HG03025 (cell line): Measurements from ENCODE around the gene ROBO3.

Experiments
- ATAC-seq: cut with Tn5 transposase; IDR thresholded peaks from one replicate; pipeline ENCODE4 v1.9.1; 2021; ENCODE audit warnings: mild to moderate bottlenecking, moderate library complexity; ENCODE audit not compliant: unreplicated experiment, low FRiP score

Gene ROBO3

GRCh38 chr11:124865181-124865901, at the start of gene ROBO3:
TSS of gene ROBO3 (plus strand) at chr11:124865432. CDS start at chr11:124865578, 146 bp downstream.
- no peak for ATAC-seq

DNA sequence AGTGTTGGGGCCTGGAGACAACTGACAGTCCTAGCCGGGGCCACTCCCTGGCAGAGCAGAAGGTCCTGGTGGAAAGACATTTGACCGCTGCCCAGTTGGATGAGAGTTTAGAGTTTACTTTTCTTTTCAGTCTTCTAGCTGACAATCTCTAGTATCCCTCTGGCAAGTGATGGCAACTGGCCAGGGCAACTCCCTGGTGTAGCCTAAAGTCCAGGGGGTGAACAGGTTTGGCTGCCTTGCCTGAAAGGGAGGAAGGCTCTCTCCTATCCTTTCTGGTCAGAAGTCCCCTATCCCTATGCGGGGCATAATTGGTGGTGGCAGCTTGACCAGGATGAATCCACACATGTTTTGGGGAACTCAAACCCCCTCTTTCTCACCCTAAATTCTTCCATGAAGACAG, 48.2 kb upstream of the ROBO3 start:
- no peak for ATAC-seq

GRCh38 chr11:124821995-124822730, 43.1 kb upstream of the ROBO3 start:
- no peak for ATAC-seq

DNA sequence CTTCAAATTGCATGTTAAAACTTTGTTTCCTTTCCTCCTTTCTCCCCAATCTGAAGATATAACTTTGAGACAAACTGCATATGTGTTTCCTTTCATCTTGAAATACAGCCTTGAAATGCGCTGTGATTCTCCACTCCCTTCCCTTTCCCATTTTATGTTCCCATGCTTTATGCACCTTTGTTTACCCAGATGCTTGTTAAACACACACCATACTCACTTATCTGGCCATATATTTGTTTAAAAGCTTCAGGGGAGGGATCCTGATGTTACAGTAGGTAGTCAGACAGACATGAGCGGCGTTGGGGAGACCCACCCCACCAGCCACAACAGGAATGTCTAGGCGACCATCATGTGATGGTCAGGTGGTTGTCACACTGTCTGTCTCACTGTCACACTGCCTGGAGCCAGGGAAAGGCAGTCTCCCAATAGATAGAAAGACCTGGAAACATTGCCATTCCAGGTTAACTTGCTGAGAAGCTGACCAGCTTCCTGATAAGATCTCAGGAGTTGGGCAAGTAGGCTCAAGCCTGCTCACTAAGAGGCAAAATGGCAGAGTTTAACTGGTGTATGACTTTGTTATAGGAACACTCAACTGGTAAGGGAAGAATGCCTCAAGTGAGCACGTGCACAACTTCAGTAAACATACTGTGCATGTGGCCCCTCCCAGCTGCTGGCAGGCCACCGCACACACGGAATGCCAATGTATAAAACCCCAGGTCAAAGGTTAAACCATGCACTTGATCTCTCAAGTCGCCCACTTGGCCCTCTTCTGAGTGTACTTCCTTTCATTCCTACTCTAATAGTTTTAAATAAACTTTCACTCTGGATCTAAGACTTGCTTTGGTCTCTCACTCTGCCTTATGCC, 41.5 kb upstream of the ROBO3 start:
- no peak for ATAC-seq

- no peak for ATAC-seq
These were observed 39.4 kb upstream of the ROBO3 start for GRCh38 chr11:124825876-124826275.

DNA sequence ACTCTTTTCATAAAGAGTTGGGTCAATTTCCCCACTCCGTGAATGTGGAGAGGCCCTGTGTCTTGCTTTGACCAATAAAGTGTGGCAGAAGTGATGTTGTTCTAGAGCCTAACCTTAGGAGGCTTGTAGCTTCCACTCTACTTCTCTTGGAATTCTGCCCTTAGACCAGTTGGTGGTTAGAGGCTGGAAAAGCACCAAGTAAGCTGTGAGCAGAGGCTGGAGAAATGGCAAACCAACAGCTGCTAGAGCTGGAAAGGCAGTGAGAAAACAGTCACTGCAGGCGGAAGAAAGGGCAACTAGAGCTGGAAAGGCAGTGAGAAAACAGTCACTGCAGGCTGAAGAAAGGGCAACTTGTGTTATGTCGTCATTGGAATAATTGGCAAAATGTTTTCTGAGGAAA, 35.2 kb upstream of the ROBO3 start:
- ATAC-seq, result no peak

GRCh38 chr11:124830749-124831148, 34.5 kb upstream of the ROBO3 start:
- ATAC-seq, result no peak

GRCh38 chr11:124831897-124832296, 33.3 kb upstream of the ROBO3 start:
- no peak for ATAC-seq

DNA sequence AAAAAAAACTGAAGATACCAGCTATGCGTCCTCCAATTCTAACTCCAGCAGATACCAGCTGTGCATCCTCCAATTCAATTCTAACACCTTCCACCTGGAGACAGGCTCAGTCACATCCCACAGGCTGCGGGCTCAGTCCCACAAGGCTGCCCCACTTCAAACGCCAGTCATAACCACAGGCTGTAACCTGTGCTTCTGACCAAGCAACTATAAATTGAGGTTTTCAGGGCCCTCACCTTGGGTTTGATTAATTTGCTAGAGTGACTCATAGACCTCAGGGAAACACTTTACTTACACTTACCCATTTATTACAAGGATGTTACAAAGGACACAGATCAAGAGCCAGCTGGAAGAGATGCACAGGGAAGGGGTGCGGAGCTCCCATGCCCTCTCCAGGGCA, 32.7 kb upstream of the ROBO3 start:
- no peak for ATAC-seq

GRCh38 chr11:124834526-124835180, 30.6 kb upstream of the ROBO3 start:
- no peak for ATAC-seq

DNA sequence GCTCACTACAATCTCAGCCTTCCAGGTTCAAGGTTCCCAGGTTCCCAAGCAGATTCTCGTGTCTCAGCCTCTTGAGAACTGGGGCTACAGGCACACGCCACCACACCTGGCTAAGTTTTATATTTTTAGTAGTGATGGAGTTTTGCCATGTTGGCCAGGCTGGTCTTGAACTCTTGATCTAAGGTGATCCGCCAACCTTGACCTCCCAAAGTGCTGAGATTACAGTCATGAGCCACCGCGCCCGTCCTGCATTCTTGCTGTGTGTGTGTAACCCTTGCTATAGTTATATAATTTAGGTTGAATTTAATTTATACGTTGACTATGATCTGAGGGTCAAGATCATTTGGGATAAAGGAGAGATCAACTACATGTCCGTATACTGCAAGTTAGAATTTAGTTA, 29.3 kb upstream of the ROBO3 start:
- ATAC-seq, result no peak

GRCh38 chr11:124837491-124837856, 27.8 kb upstream of the ROBO3 start:
- no peak for ATAC-seq

DNA sequence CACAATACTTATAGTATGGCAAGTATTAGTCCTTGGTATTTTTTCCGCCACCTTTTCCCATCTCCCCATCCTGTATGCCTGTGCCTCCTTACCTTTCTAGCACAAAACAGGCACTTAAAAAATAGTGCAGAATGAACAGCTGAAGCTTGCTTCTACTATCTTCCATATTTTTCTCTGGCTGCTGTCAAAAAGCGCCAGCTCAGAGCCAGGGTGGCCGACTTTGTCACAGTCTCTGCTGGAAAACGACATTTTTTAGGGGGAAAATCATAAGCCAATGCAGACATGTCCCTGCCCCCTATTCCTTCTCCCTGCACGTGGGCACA, 26.5 kb upstream of the ROBO3 start:
- no peak for ATAC-seq

DNA sequence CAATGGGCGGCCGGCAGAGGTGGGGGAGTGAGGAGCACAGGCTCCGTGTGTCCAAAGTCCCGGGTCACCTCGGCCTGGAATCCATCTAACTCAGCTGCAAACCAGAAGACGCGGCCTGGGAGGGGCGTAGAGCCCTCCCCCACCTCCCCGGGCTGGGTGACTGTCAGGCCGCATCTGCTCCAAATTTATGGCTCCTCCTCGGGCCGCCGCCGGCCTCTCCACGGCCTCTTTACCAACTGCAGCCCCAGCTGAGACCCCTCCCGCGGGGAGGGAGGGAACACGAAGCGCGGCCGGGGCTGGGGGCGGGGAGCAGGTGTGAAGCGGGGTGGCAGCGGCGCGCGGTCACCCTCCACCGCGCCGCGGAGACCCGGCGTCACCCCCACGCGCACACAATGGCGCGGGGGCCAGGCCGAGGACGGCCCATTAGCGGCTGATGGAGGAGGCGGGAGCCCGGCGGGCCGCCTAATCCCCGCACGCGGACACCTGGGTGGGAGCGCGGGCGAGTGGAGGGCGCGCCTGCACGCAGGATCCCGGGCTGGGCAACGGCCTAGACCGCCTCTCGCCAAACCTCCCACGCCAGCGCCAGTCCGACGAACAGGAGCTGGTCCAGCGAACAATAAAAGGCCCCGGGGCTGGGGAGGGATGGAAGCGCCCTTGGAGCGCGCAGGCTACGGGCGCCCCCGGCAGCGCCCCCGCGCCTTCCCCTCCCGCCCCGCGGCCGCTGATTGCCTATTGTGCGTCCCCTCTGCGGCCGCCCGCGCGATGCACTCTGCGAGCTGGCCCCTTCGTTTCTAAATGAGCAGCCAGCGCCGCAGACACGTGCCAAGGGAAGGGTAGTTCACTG, 25.9 kb upstream of the ROBO3 start:
- ATAC-seq, result no peak

DNA sequence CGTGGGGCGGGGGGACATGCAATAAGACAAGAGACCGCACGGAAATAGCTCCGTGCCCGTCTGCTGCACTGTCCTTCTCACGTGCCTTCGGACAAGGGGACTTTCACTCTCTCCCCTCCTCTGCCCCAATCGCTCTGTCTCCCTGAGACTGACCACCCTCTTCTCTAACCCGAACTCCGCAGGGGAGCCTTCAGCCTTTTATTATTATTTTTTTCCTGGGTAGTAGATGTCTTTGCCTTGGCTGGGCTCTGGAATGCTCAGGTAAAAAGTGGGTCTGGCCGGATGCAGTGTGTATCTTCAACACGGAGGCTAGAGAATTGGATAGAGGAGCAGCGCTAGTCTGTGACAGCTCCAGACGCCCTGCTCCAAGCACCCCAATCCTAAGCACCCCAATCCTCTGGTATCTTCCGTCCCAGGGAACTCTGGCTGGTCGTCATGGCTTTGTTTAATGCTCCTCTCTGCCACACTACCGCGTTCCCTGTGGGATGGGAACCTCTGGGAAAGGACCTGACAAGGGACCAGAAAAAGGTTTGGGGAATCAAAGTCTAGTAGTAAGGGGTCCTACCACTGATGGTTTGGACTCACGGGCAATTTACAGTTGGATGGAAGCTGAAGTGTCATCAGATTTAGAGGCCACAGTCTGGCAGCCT, 25.1 kb upstream of the ROBO3 start:
- ATAC-seq, result no peak

DNA sequence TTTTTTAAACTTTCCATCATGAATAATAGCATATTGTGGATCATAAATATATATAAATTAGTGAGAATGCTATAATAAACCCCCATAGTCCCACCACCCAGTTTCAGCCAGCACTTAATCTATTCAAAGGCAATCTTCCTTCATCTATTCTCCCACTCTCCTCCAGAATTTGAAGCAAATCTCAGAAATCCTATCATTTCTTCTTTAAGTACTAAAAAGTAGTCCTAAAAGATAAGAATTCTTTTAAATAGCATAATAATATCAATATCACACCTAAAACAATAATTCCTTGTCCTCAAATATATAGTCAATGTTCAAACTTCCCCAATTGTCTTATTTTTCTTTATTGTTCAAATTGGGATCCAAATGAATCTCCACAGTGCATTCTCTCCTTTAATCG, 24.6 kb upstream of the ROBO3 start:
- ATAC-seq, result no peak

DNA sequence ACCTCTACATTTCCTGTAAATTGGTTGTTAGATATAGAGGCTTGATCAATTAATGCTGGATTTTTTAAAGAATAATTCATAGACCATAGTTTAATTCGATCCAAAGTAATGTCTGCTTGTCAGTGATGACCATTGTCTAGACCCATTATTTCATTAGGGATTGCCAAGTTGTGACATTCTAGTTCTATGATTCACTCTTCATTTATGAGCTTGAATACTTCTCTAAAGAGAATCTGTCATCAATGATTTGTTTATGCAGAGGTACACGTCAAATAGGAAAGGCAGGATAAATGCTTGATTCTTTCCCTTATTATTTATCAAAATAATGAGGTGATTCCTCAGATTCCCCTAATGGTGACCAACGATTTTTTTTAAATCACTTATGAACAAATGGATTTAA, 24.0 kb upstream of the ROBO3 start:
- no peak for ATAC-seq

- no peak for ATAC-seq
These were observed 23.4 kb upstream of the ROBO3 start for GRCh38 chr11:124841840-124842239.

DNA sequence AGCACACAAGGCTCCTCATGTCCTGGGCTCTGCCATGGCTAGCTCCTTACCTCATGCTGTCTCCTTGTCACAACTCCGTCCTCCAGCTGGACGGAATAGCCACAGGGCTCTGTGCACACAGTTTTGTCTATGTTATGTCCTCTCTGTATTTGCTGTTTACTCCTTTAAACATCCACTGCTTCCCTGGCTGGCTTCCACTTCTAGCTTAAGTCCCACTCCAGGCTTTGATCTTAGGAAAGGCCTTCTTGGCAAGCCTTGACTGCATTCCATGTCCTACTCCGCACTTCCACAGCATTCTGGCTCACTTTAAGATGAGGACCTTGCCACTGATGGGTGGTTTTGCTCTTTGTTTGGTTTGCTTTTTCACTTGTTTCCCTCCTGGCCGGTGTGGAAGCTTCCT, 22.9 kb upstream of the ROBO3 start:
- ATAC-seq, result no peak

DNA sequence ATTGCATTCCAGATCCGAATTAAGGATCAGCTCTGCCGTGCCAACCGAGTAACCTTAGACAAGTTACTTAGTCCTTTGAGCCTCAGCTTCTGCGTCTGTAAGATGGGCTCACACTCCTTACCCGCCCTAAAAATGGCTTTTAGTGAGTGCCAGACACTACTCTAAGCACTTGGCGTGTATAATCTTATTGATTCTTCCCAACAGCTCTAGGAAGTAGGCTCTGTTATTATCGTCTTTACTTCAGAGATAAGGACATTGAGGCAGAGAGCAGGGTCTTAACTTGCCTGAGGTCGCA, 21.7 kb upstream of the ROBO3 start:
- no peak for ATAC-seq
